Cardiac fibroblast (primary cell): ENCODE measurements around the gene ORMDL2.
"Not testable (repeated sequence)": the region's sequence is repeated elsewhere in the genome, so short reads cannot be mapped to it uniquely, and the experiment has no call there.

Experiments
- DNase-seq, 2 donors: peaks; one replicate each; pipeline versions ENCODE4 v3.0.0 to v3.0.0-alpha.2; 2010; ENCODE audit warnings: low read depth in 2 of 2
- H3K4me3 ChIP-seq, 2 donors: replicated peaks in 1 of 2; 1 replicate in 1 of 2; 2 replicates in 1 of 2; pipeline ENCODE4 v1.5.1; 2011; ENCODE audit warnings: low read depth in 2 of 2, low read length in 2 of 2, mild to moderate bottlenecking in 2 of 2, moderate library complexity in 1 of 2
- TF ChIP-seq, protein P1 (sequence below): IDR thresholded peaks from one replicate; pipeline ENCODE4 v1.5.1; 2011; ENCODE audit warnings: low read depth, mild to moderate bottlenecking, low read length, inconsistent platforms

ORMDL2 gene

DNA sequence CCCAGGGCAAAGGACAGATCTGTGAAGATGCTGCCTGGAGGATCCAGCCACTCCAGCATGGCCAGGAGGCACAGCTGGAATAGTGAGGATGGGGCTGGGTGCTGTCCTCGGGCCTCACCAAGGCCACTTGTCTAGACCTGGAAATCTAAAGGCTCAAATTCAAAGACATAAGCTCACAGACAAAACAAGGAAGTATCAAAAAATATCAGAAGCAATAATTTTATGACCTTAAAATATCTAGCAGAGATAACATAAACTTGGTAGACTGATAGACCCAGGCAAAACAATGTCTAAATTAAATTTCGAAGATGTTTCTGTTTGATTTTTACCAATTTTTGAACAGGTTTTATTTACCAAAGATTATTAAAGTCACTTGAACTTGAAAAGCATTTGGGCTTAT is 47.5 kb downstream of the ORMDL2 start:
- TF ChIP-seq, protein P1, sequence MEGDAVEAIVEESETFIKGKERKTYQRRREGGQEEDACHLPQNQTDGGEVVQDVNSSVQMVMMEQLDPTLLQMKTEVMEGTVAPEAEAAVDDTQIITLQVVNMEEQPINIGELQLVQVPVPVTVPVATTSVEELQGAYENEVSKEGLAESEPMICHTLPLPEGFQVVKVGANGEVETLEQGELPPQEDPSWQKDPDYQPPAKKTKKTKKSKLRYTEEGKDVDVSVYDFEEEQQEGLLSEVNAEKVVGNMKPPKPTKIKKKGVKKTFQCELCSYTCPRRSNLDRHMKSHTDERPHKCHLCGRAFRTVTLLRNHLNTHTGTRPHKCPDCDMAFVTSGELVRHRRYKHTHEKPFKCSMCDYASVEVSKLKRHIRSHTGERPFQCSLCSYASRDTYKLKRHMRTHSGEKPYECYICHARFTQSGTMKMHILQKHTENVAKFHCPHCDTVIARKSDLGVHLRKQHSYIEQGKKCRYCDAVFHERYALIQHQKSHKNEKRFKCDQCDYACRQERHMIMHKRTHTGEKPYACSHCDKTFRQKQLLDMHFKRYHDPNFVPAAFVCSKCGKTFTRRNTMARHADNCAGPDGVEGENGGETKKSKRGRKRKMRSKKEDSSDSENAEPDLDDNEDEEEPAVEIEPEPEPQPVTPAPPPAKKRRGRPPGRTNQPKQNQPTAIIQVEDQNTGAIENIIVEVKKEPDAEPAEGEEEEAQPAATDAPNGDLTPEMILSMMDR, result no peak
- H3K4me3 ChIP-seq, result no peak overlapping the region
- no peak for DNase-seq

DNA sequence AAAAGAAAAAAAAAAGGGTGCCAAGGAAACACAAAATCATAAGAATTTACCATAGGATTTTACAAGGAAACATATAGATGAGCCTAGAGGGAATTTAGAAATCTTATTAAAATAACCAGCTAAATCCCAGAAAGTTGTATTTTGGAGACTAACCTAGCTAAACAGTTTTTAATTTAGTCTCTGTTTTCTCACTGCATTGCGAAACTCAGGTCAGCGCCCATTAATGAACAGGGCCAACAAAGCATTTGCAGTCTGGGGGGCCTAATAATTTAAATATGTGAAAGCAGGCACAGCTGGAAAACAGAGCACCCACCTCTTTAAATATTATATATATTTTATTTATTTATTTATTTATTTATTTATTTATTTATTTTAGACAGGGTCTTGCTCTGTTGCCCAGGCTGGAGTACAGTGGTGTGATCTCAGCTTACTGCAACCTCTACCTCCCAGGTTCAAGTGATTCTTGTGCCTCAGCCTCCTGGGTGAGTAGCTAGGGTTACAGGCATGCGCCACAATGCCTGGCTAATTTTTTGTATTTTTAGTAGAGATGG is 48.7 kb downstream of the ORMDL2 start:
- not testable (repeated sequence) for DNase-seq, H3K4me3 ChIP-seq
